SK-MEL-5 (cell line): Measurements from ENCODE around the gene OR14K1. TPM values are rescaled to one million over a fixed set of nuclear protein-coding genes. Genes with fewer than 3 reads are reported as not detected.

Experiments used
- total RNA-seq: library from RNA; depleted of rRNA; stranded (reverse); fragments of >200 nt; shearing (Covaris generic); gene quantifications from 2 replicates; pipeline ENCODE4 v1.2.3, GENCODE V29; 2014; rRNA removed

The OR14K1 gene
- total RNA-seq, 1 experiment from 2014 or later = not detected

Other genes with a start within 250 kb of the OR14K1 start
- gene OR2C3, start 202.2 kb upstream of the OR14K1 start, total RNA-seq = 0.03 and 0.05 TPM in 2 replicates
- gene GCSAML, start 189.5 kb upstream of the OR14K1 start, total RNA-seq = 0.32 and 0.43 TPM in 2 replicates
- gene OR2G2, start 150.3 kb upstream of the OR14K1 start, total RNA-seq = not detected in 2 replicates
- gene OR2G3, start 133.0 kb upstream of the OR14K1 start, total RNA-seq = not detected in 2 replicates
- not detected in 2 replicates for gene OR13G1, start 58.9 kb upstream of the OR14K1 start, total RNA-seq
- gene OR6F1, start 22.0 kb upstream of the OR14K1 start, total RNA-seq = not detected in 2 replicates
- gene OR14A2, start 9.5 kb downstream of the OR14K1 start, total RNA-seq = not detected in 2 replicates
- not detected in 2 replicates for gene OR1C1, start 21.9 kb downstream of the OR14K1 start, total RNA-seq
- not detected in 2 replicates for gene OR14A16, start 85.5 kb downstream of the OR14K1 start, total RNA-seq
- not detected in 2 replicates for gene OR11L1, start 103.3 kb downstream of the OR14K1 start, total RNA-seq
- gene TRIM58, start 118.6 kb downstream of the OR14K1 start, total RNA-seq = 0.13 and 0.16 TPM in 2 replicates
- gene OR2W3, start 157.0 kb downstream of the OR14K1 start, total RNA-seq = not detected in 2 replicates
- not detected in 2 replicates for gene OR2T8, start 181.6 kb downstream of the OR14K1 start, total RNA-seq
- not detected in 2 replicates for gene OR2AJ1, start 186.3 kb downstream of the OR14K1 start, total RNA-seq
- not detected in 2 replicates for gene OR2L8, start 210.2 kb downstream of the OR14K1 start, total RNA-seq
- gene OR2AK2, start 226.6 kb downstream of the OR14K1 start, total RNA-seq = not detected in 2 replicates